Stimulated activated CD8-positive, alpha-beta memory T cell treated with anti-CD3 and anti-CD28 coated beads, Interleukin-15, amount 100 ng/mL, for 48 hours (primary cell): Measurements from ENCODE around the gene CEP192.

Experiments used
- DNase-seq, 2 donors: peaks; one replicate each; pipeline ENCODE4 v3.0.0-alpha.2; 2020; ENCODE audit warnings: low read depth in 2 of 2

The CEP192 gene

DNA sequence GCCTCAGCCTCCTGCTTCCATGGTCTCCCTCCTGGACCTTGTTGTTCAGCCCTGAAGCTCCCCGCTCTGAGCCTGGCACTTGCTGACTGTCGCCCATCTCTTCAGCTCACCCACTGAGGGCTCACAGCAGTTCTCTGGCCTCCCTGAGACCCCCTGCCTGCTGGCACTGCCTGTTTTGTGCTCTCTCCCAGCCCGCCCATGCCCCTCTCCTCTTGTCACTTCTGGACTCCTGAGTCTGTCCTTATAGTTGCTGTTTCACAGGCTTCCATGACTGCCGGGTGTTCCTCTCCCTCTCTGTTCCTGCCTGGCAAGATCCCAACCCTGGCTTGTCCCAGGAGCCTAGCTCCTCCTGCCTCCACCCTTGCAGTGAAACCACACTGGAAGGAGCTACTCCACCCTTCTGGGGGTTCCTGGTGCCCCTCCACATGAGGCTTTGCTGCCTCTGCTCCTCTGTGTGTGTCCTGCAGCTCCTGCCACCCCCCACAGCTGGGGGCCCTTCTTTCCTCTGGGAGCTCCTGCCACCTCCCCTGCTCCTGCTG lies 110.6 kb downstream of the CEP192 start:
- DNase-seq: no peak

GRCh38 chr18:13103366-13103765 lies 112.2 kb downstream of the CEP192 start:
- no peak for DNase-seq

GRCh38 chr18:13105059-13105458 lies 113.9 kb downstream of the CEP192 start:
- no peak for DNase-seq

DNA sequence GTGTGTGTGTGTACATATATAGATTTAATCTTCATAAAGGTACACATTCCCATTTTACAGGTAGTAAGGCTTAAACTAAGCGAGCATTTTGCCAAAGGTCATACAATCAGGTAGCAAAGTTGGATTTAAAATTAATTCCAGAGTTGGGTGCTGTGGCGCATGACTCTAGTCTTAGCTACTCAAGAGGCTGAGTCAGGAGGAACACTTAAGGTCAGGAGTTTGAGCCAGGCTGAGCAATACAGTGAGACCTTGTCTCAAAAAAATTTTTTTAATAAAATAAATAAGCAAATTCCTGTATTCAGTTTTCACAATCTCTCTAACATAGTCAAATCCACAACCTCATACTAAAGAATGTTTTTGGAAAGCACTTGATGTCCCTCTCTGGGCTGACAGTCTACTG lies 115.9 kb downstream of the CEP192 start:
- no peak for DNase-seq

DNA sequence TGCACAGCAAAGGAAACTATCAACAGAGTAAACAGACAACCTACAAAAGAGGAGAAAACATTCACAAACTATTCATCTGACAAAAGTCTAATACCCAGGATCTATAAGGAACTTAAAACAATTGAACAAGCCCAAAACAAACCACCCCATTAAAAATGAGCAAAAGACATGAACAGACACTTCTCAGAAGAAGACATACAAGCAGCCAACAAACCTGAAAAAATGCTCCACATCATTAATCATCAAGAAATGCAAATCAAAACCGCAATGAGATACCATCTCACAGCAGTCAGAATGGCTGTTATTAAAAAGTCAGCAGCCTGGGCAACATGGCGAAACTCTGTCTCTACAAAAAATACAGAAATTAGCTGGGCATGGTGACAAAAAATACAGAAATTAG lies 117.2 kb downstream of the CEP192 start:
- DNase-seq: no peak

GRCh38 chr18:13110559-13110958 lies 119.4 kb downstream of the CEP192 start:
- DNase-seq: no peak

DNA sequence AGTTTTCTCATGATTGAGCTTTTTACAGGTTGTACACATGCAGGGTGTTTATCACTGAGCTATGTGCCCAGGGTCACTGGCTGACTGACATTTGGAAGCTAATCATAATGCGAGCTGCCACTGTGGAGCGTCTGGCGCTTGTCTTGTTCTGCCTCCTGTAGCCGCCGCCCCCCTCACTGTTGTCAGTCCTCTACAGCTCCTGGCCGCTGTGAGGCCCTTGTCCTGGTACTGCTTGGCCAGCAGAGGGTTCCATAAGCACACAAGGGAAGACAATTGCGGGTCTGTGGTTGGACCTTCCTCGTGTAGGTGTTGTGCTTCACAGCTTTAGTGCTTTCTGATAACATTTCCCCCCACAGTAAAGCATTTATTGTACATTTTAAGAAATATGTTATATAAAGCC lies 121.8 kb downstream of the CEP192 start:
- no peak for DNase-seq

DNA sequence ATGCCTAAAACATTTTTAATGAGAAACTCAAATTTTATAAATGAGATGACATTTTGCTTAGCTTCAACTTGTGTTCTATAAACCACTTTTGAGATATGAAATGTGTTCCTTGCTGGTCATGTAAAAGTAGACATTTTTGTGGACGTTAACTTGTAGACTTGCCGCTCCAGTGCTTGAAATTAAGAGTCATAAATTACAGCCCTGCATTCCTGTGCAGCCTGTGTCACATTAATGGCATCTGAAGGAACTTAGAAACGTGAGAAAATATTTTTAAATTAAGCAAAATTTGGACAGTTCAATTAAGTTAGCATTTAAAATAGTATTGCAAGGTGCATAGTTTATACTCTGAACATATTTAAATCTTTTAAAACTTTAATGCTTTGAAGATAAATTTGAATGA lies 129.1 kb downstream of the CEP192 start:
- no peak for DNase-seq

DNA sequence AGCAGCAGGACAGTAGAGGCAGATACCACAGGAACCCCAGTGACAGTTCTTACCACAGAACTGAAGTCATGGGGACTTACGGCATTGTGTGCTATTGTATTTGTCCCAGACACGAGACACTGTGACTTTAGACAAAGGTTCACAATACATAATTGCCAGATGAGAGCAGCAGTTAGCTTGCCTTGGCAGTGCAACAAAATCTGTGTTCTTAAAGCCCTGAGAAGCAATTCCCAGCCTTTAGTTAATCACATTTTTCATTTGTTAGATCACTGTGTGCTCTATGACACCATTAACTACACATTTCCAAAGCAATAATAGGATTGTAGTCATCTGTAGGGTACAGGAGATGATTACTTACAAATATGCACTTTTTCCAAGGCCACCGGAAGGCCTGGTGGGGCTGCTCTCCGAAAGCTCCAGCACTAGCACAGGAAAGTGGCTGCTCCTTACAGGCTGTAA lies 129.8 kb downstream of the CEP192 start:
- no peak for DNase-seq

DNA sequence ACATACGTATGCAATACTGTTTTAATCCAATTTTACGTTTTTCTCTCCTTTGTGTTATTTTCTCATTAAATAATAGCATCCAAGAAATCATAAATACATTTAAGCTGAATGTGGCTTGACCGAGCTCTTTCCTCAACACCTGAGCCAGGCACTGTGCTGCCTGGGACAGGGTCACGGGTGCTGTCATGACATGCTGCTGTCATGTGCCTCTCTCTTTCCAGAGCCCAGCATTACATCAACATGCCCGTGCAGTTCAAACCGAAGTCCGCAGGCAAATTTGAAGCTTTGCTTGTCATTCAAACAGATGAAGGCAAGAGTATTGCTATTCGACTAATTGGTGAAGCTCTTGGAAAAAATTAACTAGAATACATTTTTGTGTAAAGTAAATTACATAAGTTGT lies 133.2 kb downstream of the CEP192 start:
- no peak for DNase-seq

DNA sequence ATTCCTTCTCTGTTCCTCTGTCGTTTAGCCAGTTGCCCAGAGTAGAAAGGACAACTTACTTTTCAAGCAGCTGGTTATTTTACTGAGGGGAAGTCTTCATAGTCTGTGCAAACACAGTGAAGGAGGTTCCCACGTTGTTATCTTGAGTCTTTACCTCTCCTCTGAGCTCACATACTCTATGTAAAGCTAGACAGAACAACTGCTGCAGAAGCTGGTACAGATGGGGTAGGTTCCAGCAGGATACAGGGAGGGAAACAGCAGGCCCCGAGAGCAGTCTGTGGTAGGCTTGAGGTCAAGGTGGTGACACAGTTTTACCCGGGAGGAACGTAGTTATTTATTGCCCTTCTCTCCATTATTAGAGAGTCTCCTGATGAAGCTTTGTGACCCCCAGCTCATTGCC lies 134.0 kb downstream of the CEP192 start:
- no peak for DNase-seq

DNA sequence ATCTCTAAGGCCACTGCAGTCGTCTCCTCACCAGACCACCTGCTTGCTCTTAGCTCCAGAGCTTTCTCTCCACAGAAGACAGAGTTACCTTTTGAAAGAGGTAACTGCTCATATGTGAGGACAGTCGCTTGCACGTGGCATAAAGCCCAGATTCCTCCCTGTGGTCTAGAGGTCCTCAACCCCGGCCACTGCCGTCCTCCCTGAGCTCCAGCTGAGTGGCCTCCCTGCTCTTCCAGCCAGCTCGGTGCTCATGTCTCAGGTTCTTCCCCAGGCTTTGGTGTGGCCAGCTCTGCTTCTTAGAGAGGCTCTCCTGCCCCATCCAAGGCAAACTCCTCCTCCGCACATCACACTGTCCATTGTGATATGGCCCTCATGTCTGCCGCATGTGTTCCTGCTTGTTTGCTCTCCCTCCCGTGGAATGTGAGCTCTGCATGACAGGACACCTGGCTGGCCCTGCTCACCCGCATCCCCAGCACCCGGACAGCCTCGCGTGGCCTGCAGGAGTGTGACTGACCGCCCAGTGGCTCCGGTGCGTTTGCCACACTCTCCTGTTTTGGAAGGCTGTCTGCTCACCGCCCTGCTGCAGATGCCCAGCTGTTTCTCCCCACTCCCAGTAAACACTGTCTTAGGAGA lies 135.9 kb downstream of the CEP192 start:
- DNase-seq: no peak

DNA sequence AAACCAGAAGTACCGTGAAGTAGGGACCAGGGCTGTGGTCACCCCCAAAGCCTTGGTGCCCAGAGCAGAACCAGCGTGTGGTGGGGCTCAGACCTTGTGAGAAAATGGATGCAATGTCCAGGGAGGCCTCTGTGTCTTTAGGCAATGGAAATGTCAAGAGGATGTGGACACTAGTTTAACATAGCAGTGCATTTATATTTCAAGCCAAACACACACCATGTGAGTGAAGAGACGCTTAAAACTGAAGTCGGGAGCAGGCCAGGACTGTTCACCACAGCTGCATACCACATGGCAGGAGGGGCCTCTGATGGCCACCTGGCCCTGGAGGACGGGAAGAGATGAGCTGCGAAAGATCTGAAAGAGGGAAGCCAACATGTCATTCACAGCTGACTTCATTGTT lies 140.1 kb downstream of the CEP192 start:
- DNase-seq: no peak

DNA sequence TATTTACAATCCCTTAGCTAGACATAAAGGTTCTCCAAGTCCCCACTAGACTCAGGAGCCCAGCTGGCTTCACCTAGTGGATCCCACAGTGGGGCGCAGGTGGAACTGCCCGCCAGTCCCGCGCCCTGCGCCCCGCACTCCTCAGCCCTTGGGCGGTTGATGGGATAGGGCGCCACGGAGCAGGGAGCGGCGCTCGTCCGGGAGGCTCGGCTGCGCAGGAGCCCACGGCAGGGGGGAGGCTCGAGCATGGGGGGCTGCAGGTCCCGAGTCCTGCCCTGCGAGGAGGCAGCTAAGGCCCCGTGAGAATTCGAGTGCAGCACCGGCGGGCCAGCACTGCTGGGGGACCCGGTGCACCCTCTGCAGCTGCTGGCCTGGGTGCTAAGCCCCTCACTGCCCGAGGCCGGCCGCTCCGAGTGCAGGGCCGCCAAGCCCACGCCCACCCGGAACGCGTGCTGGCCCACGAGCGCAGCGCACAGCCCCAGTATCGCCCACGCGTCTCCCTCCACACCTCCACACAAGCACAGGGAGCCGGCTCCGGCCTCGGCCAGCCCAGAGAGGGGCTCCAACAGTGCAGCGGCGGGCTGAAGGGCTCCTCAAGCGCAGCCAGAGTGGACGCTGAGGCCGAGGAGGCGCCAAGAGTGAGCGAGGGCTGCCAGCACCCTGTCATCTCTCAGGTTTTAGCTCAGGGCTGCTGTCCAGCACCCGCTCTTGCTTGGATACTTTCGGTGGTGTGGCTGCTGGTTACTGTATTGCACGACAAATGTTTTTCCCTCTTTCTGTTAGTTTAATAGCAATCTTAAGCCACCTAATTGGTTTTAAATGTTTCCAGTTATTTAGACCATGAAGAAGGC lies 143.6 kb downstream of the CEP192 start:
- no peak for DNase-seq

DNA sequence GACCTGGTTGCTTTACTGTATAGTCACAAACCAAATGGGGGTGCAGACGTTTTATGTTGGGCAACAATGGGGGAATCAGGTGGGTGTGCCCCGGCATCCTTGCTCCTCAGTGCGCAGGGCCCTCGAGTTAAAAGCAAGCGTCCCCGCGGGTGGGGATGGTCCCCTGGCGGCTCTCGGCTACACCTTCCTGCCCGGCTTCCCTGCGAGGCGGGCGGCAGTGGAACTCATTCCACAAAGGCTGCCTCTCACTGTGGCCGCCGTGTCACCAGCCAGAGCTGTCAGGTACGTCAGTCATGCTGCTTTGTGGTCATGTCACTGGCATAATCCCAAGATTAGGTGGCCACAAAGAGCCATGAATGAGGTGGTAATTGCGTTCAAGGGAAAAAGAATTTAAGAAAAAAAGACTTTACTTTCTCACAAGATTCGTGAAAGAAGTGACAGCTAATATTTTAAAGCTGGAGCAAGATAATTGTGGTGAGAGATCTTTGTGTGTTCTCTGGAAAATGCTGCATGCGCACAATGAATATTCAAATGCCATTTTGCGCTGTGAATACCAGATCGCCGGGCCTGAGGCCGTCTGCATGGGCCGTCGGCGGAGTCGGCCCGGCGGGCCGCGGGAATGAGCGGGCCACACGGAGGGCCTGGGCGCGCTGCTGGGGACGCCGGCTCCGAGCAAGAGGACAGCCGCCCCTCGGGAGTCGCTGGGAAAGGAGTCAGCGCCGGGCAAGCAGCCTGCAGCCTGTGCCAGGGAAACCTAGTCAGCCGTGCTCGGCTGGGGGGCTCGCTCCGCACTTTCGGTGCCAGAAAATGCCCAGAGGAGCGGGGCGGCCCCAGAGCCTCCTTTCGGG lies 145.1 kb downstream of the CEP192 start:
- peak; percentile 47 to 70 for DNase-seq

GRCh38 chr18:13136904-13137669 lies 145.9 kb downstream of the CEP192 start:
- DNase-seq: no peak

DNA sequence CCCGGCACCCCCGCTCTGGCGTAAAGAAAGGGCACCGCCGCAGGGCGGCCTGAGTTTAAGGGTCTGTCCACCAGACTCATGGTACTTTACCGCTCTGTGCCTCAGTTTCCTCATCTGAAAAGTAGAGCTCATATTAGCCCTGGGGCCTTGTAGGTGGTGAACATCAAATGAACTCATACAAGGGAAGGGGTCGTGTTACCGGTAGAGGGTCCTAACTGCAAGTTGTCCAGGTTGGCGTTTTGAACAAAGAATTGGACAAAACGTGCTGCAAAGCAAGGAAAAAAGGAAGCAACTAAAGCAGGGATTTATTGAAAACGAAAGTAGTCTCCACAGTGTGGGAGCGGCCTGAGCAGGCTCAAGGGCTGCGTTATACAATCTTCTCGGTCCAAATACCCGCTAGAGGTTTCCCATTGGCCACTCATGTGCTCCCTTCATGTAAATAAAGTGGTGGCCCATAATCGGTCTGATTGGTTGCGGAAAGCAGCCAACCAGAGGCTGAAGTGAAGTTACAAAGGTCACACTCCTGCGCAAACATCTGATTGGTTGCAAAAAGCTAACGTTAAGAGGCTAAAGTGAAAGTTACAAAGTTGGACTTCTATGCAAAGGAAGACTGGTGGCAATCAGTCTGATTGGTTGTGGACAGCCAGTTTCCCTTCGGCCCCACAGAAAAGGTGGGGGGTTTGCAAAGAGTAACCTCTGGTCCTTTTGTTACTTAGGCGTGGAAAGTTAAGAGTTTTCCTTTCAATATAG lies 146.7 kb downstream of the CEP192 start:
- peak in 1 of 2 donors; percentile 28 for DNase-seq

DNA sequence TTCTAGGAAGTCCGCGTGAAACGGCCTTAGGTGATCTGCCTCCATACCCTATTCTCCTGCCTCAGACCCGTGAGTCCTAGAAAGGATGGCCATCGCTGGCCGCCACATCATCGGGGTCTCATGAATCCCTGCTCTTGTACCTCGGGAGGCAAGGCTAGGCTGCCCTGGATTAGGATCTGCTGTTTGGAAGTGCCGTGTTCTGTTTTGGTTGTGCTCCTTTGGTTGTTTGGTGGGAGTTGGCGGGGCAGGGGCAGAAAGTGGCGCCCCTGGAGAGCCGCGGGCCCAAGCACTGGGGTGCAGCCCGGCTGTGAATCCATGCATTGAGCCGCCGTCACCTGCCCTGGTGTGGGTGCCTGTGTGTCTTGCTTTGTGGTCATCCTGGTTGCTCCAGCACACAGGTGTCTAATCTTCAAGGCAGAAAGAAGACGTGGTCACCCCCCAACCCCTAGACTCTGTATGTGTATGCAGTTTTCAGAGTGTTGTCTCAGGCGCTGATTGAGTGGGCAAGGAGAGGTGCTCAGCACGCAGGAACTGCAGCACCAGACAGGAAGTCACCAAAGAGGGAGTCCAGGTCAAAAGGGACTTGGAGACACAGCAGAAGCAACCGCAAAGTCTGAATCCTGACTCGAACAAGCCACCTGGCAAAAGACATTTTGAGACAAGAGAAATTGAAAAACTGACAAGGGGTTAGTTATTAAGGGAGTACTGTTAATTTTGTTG lies 147.4 kb downstream of the CEP192 start:
- no peak for DNase-seq

- DNase-seq: no peak
These were observed 148.8 kb downstream of the CEP192 start for GRCh38 chr18:13139885-13140450.

DNA sequence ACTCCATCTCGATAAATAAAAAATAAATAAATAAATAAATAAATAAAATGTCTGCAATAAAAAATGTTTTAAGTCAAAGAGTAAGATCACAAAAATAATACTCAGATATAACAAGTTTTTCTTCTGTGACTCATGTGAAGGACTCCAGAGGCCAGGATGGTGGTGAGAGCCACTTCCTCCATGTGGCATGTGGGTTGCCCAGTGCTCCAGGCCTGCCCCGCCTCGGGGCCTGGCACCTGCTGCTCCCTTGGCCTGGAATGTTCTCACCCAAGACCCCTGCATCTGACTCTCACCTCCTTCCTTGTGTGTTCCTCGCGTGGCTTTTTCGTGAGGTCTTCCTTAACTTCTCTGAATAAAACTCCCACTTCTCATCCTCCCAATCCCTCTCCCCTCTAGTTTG lies 150.0 kb downstream of the CEP192 start:
- no peak for DNase-seq
